NCI-H1436 treated with DMSO at 0.1 percent for 48 hours (cell line): ENCODE measurements around the gene PRSS22.

Source experiments
- DNase-seq: peaks from one replicate; lab custom pipeline; 2025; lab: John Stamatoyannopoulos, UW

PRSS22 gene

GRCh38 chr16:2881783-2882649, 24.0 kb upstream of the PRSS22 start:
- DNase-seq = no peak

GRCh38 chr16:2879854-2880508, 22.0 kb upstream of the PRSS22 start:
- DNase-seq = no peak

GRCh38 chr16:2874912-2875362, 17.0 kb upstream of the PRSS22 start:
- no peak for DNase-seq

GRCh38 chr16:2874032-2874911, 16.3 kb upstream of the PRSS22 start:
- DNase-seq = no peak

- no peak for DNase-seq
These were observed 14.0 kb upstream of the PRSS22 start for GRCh38 chr16:2871926-2872325.

- peak; percentile 63 for DNase-seq
These were observed 10.2 kb upstream of the PRSS22 start for GRCh38 chr16:2867987-2868789.

- no peak for DNase-seq
These were observed 9.7 kb upstream of the PRSS22 start for GRCh38 chr16:2867661-2867986.

GRCh38 chr16:2866431-2866830, 8.5 kb upstream of the PRSS22 start:
- no peak for DNase-seq

- DNase-seq = no peak
These were observed 7.7 kb upstream of the PRSS22 start for GRCh38 chr16:2865651-2866050.

GRCh38 chr16:2860826-2861567, 3.0 kb upstream of the PRSS22 start:
- no peak for DNase-seq

- no peak for DNase-seq
These were observed 1.8 kb upstream of the PRSS22 start for GRCh38 chr16:2859686-2860265.

GRCh38 chr16:2858245-2859025, 465 bp upstream of the PRSS22 start:
- no peak for DNase-seq

GRCh38 chr16:2856686-2857450, 1.1 kb downstream of the PRSS22 start:
- DNase-seq = no peak

- DNase-seq = no peak
These were observed 1.8 kb downstream of the PRSS22 start for GRCh38 chr16:2856061-2856670.

GRCh38 chr16:2855536-2855935, 2.4 kb downstream of the PRSS22 start:
- DNase-seq = no peak

- no peak for DNase-seq
These were observed 3.2 kb downstream of the PRSS22 start for GRCh38 chr16:2854700-2855309.

GRCh38 chr16:2853531-2854073, 4.4 kb downstream of the PRSS22 start:
- DNase-seq = no peak
